PC-3 (cell line): ENCODE data around the gene RPL12.

ENCODE experiments used
- CTCF ChIP-seq: fragments of 300-600 bp; sonication (generic); conservative IDR thresholded peaks from 2 replicates; pipeline ENCODE4 v1.5.1; 2017; ENCODE audit warnings: antibody characterized with exemption, low read depth, mild to moderate bottlenecking, low read length
- EZH2 ChIP-seq: fragments of 300-600 bp; sonication (generic); IDR thresholded peaks from one replicate; pipeline ENCODE4 v1.6.1; 2017; ENCODE audit warnings: antibody characterized with exemption, mild to moderate bottlenecking, low read length; ENCODE audit not compliant: unreplicated experiment
- EZH2phosphoT487 ChIP-seq: fragments of 300-600 bp; sonication (generic); IDR thresholded peaks from 2 replicates; pipeline ENCODE4 v1.6.1; 2018; ENCODE audit warnings: mild to moderate bottlenecking, antibody characterized with exemption, low read length, borderline replicate concordance

GRCh38 chr9:127448112-127448805 lies 2.9 kb downstream of the RPL12 start:
- TF ChIP-seq CTCF (no peak), EZH2 (no peak), EZH2phosphoT487 (no peak)
